ENCODE data around the gene GPR180.

GPR180 gene

DNA sequence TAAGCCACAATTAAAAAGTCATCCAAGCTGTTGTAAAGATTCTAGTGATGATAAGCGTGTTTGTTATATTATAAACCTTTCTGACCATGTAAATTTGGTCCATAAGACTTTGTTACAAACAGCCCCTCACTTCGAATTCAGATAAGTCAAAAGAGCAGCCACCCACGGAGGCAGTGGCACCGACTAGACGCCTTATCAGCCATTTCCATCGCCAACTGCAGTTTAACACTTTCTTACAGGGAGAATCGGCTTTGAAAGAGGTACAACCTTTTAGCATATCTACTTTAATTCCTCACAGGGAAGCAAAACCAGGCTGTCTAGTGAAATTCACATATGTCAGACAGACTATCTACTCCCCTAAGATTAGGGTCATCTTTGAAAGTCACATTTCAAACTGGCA, 63.2 kb downstream of the GPR180 start:
- H3K4me3 ChIP-seq (ENCODE audit: low read depth, low read length): no peak overlapping the region
- TF ChIP-seq, protein P1, sequence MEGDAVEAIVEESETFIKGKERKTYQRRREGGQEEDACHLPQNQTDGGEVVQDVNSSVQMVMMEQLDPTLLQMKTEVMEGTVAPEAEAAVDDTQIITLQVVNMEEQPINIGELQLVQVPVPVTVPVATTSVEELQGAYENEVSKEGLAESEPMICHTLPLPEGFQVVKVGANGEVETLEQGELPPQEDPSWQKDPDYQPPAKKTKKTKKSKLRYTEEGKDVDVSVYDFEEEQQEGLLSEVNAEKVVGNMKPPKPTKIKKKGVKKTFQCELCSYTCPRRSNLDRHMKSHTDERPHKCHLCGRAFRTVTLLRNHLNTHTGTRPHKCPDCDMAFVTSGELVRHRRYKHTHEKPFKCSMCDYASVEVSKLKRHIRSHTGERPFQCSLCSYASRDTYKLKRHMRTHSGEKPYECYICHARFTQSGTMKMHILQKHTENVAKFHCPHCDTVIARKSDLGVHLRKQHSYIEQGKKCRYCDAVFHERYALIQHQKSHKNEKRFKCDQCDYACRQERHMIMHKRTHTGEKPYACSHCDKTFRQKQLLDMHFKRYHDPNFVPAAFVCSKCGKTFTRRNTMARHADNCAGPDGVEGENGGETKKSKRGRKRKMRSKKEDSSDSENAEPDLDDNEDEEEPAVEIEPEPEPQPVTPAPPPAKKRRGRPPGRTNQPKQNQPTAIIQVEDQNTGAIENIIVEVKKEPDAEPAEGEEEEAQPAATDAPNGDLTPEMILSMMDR (IDR thresholded peaks at IDR 0.05; ENCODE audit: borderline replicate concordance, insufficient read depth, low read depth, low read length): no peak

DNA sequence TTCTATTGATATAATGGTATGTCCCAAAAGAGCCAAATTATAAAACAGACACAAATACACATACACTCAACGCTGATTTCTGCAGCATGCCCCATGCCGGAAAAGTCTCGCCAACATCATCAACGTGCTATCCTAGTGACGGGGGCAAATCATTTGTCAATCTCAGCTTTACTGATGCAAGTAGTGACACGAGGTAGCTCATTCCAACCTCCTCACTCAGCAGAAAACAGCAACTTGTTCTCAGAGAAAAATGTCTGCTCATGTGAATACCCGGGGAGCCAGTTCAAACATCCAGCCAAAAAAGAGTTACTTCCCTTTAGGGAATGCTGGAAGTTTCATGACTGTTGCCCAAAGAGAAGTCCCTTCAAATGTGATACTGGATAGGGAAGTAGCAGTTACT, 64.4 kb downstream of the GPR180 start:
- no peak overlapping the region for H3K4me3 ChIP-seq (ENCODE audit: low read depth, low read length)
- TF ChIP-seq, protein P1 (IDR thresholded peaks at IDR 0.05; ENCODE audit: borderline replicate concordance, insufficient read depth, low read depth, low read length): no peak

DNA sequence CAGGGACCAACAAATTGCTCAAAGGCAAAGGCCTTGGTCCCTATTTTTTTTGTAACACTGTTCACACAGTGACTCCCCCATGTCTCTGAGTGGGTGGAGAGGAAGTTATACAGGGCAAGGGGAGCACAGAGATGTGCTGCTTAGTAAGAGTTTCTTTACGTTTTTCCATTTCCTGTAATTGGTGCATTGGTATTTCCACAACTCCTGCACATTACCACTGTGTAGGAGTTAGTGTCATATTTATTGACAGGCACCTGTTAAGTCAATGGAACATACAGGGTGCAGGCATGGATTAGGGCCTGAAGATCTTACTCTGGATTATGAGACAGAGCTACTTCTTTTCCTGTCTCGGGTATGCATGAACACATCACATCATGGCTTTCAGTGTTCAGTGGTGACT, 65.5 kb downstream of the GPR180 start:
- TF ChIP-seq, protein P1 (IDR thresholded peaks at IDR 0.05; ENCODE audit: borderline replicate concordance, insufficient read depth, low read depth, low read length): no peak

DNA sequence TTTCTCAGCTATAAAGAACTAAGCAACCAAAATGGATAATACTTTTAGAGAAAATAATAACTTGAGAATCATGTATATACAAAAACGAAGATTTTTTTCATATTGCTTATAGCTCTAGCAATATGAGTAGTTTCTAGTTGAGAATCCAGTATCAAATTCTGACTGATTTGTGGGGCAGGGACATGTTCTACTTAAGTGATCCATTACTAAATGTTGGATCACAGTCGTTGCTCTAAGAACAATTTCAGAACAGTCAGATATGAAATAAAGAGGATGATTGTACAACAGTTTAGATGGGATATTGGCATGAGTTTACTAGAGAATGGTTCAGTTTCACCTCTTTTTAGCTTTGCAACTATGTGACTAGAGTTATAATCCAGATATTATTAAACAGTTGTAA, 70.7 kb downstream of the GPR180 start:
- TF ChIP-seq, protein P1 (IDR thresholded peaks at IDR 0.05; ENCODE audit: borderline replicate concordance, insufficient read depth, low read depth, low read length): no peak
- no peak overlapping the region for H3K4me3 ChIP-seq (ENCODE audit: low read depth, low read length)

More for the DNA sequence above, 65.5 kb downstream of the GPR180 start:
- H3K4me3 ChIP-seq (ENCODE audit: low read depth, low read length): no peak overlapping the region

DNA sequence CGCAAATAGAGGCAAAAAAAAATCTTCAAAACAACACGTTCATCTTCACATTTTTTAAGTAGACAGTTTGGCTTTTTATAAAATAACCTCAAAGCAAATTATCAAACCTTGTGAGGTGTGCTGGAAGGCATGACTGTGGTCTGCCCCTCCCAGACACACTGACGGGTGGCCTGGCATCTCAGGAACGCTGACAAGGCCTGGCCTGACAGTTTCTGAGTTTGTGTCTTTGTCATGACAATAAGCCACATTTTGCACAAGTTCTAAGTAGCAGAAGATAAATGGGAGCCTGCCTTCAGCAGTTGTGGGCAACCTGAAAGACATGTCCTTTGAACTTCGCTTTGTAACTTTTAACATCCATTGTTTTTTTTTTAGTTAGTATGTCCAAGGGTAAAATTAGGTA, 72.2 kb downstream of the GPR180 start:
- TF ChIP-seq, protein P1 (IDR thresholded peaks at IDR 0.05; ENCODE audit: borderline replicate concordance, insufficient read depth, low read depth, low read length): no peak
- no peak overlapping the region for H3K4me3 ChIP-seq (ENCODE audit: low read depth, low read length)

DNA sequence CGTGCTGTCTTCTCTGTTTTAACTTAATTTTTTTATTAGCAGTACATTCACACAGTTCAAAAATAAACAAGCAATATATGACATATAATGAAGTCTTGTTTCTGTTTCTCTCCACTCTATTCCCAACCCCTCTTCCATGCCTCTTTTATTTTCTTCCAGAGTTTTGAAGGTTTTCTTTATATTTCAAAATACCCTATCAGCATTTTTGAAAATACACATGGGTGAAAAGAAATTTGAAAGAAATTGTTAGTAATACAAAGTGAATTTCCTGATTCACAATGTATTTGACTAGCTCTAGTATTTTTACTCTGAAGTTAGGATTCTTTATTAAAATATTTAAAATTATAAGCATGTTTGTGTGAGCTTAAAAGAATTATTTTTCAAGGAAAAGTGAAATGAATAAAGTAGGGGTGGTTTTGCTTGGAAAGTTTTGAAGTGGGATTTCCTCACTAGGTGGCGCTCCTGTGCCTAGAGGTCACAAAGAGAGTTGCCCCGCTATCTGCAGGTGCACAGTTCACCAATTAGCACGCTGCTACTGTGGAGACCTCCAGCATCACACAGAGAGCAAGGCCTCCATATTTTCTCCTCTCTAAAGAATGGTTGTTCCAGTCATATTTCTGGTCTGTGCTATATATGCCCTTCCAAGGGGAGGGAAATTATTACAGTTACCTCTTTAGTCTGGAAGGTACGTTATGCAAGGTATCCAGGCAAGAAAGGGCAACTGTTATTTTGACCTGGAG, 73.1 kb downstream of the GPR180 start:
- H3K4me3 ChIP-seq (ENCODE audit: low read depth, low read length): no peak overlapping the region
- TF ChIP-seq, protein P1 (IDR thresholded peaks at IDR 0.05; ENCODE audit: borderline replicate concordance, insufficient read depth, low read depth, low read length): peak; percentile 71

DNA sequence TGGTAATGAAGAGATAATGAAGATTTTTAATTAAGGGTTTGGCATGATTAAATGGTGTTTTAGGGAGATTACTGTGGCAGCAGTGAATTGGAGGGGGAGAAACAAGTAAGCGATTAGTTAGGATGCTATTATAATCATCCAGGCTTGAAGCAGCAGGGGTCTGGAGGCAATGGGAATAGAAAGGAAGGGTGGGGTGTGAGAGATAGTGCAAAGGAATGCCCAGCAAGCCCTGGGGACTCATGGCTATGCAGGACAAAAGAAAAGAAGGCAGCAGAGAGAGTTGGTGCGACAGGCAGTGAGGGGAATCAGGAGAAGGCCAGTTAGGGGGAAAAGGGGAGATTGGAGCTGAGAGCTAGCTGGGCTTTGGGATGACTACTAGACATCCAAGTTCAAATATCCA, 76.1 kb downstream of the GPR180 start:
- no peak overlapping the region for H3K4me3 ChIP-seq (ENCODE audit: low read depth, low read length)
- TF ChIP-seq, protein P1 (IDR thresholded peaks at IDR 0.05; ENCODE audit: borderline replicate concordance, insufficient read depth, low read depth, low read length): no peak

All from GM12875 (cell line).